AG10803 (cell line): ENCODE measurements around the gene MYO7B.

Experiments used
- DNase-seq: peaks from one replicate; pipeline ENCODE4 v3.0.0; 2010; ENCODE audit warnings: low read depth
- H3K4me3 ChIP-seq: 2 replicates; pipeline ENCODE4 v1.5.1; 2011; ENCODE audit warnings: mild to moderate bottlenecking, low read length, control low read depth
- CTCF ChIP-seq: conservative IDR thresholded peaks from 2 replicates; pipeline ENCODE4 v1.5.1; 2011; ENCODE audit warnings: mild to moderate bottlenecking, low read length, control low read depth, inconsistent platforms

The MYO7B gene

GRCh38 chr2:127657232-127657595 lies 121.7 kb downstream of the MYO7B start:
- DNase-seq = no peak
- no peak for TF ChIP-seq CTCF
- H3K4me3 ChIP-seq = no peak overlapping the region

- H3K4me3 ChIP-seq = no peak overlapping the region
- DNase-seq = no peak
- no peak for TF ChIP-seq CTCF
These were observed 122.7 kb downstream of the MYO7B start for GRCh38 chr2:127658146-127658545.

GRCh38 chr2:127658641-127659407 lies 123.3 kb downstream of the MYO7B start:
- no peak for TF ChIP-seq CTCF
- DNase-seq = no peak
- no peak overlapping the region for H3K4me3 ChIP-seq

- no peak overlapping the region for H3K4me3 ChIP-seq
- TF ChIP-seq CTCF = no peak
- DNase-seq = no peak
These were observed 124.2 kb downstream of the MYO7B start for GRCh38 chr2:127659408-127660290.

GRCh38 chr2:127660291-127660578 lies 124.8 kb downstream of the MYO7B start:
- TF ChIP-seq CTCF = no peak
- H3K4me3 ChIP-seq = no peak overlapping the region
- DNase-seq = no peak

GRCh38 chr2:127661072-127661649 lies 125.7 kb downstream of the MYO7B start:
- H3K4me3 ChIP-seq = no peak overlapping the region
- DNase-seq = no peak
- TF ChIP-seq CTCF = no peak
